ACC112 (cell line): ENCODE results near the gene BNC2.
A peak's percentile ranks its signal among the peaks of the same experiment; 100 is the strongest.
"Not testable (repeated sequence)": the region's sequence is repeated elsewhere in the genome, so short reads cannot be mapped to it uniquely, and the experiment has no call there.

ENCODE experiments used
- H2AFZ ChIP-seq: fragments of 200-600 bp; sonication (generic); one replicate; pipeline ENCODE4 v1.6.0; 2017; ENCODE audit warnings: antibody characterized with exemption, low read length; ENCODE audit not compliant: unreplicated experiment
- H3K27ac ChIP-seq: fragments of 200-600 bp; sonication (generic); 2 replicates; pipeline ENCODE4 v1.5.1; 2014; ENCODE audit warnings: low read depth, mild to moderate bottlenecking, antibody characterized with exemption, low read length, moderate library complexity
- H3K27me3 ChIP-seq: fragments of 200-600 bp; sonication (generic); 2 replicates; pipeline ENCODE4 v1.6.1; 2014; ENCODE audit warnings: mild to moderate bottlenecking, antibody characterized with exemption, low read length, moderate library complexity, mixed read lengths; ENCODE audit not compliant: insufficient read depth
- H3K36me3 ChIP-seq: fragments of 200-600 bp; sonication (generic); 2 replicates; pipeline ENCODE4 v1.6.1; 2016; ENCODE audit warnings: mild to moderate bottlenecking, antibody characterized with exemption, low read length, moderate library complexity, mixed read lengths; ENCODE audit not compliant: insufficient read depth
- H3K4me1 ChIP-seq: fragments of 200-600 bp; sonication (generic); one replicate; pipeline ENCODE4 v1.6.1; 2016; ENCODE audit warnings: low read length, mixed read lengths; ENCODE audit not compliant: insufficient read depth, unreplicated experiment, control insufficient read depth
- H3K4me3 ChIP-seq: fragments of 200-600 bp; sonication (generic); 2 replicates; pipeline ENCODE4 v1.5.1; 2014; ENCODE audit warnings: mild to moderate bottlenecking, low read depth, low read length
- H3K79me2 ChIP-seq: fragments of 200-600 bp; sonication (generic); one replicate; pipeline ENCODE4 v1.6.0; 2016; ENCODE audit warnings: low read length; ENCODE audit not compliant: control insufficient read depth, unreplicated experiment, insufficient read depth

Gene BNC2

DNA sequence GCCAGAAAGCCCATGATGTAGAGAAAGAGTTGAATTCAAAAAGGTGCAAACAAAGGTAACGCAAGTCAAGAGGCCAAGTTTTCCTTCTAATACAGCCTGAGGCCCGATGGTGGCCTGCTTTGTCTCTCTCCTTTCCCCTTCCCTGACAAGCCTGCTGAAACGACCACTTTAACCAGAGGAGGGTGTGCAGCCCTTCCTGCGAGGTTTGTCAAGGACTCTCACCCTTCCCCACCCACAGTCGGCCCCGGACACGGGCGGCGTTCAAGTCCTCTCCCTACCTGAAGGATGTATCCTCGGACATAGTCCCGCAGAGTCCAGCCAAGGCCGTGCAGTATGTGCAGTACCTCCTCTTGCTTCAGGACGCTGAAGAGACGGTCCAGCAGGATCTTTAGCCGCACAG is 318.2 kb downstream of the BNC2 start:
- peaks cover 4% of the 10 kb centered on the region for H3K4me1 ChIP-seq
- no peak overlapping the region for H2AFZ ChIP-seq
- peaks cover 5% of the 10 kb centered on the region for H3K79me2 ChIP-seq
- H3K27ac ChIP-seq, result no peak overlapping the region
- H3K36me3 ChIP-seq, result peaks cover 14% of the 10 kb centered on the region; the same call in 1 of the 2 replicates
- no peaks in the 10 kb centered on the region for H3K27me3 ChIP-seq
- no peak overlapping the region for H3K4me3 ChIP-seq

DNA sequence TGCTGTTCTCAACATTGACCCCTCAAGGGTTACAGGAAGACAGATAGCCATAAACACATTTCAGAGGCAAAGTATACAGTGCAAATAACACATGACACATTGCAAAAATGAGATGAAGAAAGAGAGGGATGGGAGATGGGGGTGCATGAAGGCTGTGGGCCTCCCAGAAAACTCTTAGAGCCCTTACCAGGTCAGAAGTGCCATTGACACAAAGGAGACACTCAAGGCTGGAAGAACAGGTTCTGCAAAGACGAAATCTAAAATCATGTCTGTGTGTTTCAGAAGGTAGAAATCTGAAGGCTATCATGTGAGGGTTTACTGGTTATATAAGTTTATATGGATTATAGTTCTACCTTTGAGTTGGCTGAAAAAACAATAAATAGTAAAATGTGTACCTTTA is 318.8 kb downstream of the BNC2 start:
- H2AFZ ChIP-seq, result no peak overlapping the region
- H3K79me2 ChIP-seq, result peaks cover 5% of the 10 kb centered on the region
- no peak overlapping the region for H3K4me3 ChIP-seq
- peaks cover 4% of the 10 kb centered on the region for H3K4me1 ChIP-seq
- no peaks in the 10 kb centered on the region for H3K27me3 ChIP-seq
- peaks cover 14% of the 10 kb centered on the region; the same call in 1 of the 2 replicates for H3K36me3 ChIP-seq
- no peak overlapping the region for H3K27ac ChIP-seq

DNA sequence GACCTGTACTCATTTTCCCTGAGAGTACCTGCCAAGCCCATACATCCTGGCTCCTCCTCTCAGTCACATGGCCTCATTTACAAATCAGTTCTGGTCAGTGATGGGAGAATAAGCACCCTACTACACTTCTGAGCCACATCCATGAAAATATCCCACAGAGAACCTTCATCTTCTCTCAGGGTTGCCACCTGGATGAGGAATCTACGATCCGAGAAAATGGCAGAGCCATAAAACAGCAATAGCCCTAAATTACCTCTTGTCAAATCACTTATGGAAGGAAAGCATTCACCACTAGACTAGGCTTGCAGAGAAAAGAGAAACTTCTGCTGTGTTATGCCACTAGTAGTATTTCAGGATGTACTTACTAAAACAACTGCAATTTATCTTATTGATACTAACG is 324.8 kb downstream of the BNC2 start:
- Histone ChIP-seq H3K79me2 (peaks cover 6% of the 10 kb centered on the region), H3K27me3 (no peaks in the 10 kb centered on the region), H2AFZ (no peak overlapping the region), H3K4me3 (no peak overlapping the region), H3K36me3 (no peaks in the 10 kb centered on the region; the same call in 1 of the 2 replicates), H3K4me1 (peaks cover 23% of the 10 kb centered on the region), H3K27ac (no peak overlapping the region)

DNA sequence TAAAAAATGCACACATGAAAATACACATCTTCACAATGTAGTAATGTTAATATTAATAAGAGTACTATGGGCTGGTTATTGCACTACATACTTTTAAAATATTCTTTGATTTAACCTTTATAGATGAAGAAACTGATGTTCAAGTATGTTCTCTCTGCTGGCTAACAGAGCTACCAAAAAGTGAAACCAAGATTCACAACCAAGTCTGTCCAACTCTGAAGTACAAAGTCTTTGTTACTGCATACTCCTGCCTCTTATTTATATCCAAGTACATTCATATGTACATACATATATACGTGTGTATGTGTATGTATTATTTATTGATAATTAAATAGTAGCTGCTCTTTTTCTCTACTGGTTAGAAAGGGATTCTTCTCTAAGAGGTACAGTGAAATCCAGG is 325.6 kb downstream of the BNC2 start:
- Histone ChIP-seq H3K4me3 (no peak overlapping the region), H3K27me3 (no peaks in the 10 kb centered on the region), H3K4me1 (peaks cover 26% of the 10 kb centered on the region), H3K27ac (no peak overlapping the region), H3K79me2 (peaks cover 7% of the 10 kb centered on the region), H3K36me3 (no peaks in the 10 kb centered on the region; the same call in 1 of the 2 replicates), H2AFZ (no peak overlapping the region)

DNA sequence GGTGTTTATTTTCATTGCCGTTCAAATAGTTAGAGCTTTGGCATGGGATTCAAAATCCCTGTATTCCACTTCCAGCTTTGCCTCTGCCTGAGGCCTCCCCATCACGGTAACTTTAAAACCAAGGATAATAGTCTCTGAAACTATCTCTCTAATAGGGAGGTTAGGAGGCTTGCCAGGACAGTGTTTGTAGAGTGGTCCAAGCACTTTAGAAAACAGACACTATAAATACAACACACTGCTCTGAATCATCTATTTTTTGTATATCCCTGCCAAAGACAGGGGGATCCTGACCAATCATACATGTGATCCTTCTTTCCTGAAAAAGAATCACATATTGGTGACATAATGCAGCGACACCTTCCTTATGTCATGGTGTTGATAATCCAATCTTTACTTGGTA is 326.8 kb downstream of the BNC2 start:
- no peak overlapping the region for H3K27ac ChIP-seq
- no peaks in the 10 kb centered on the region for H3K27me3 ChIP-seq
- peaks cover 26% of the 10 kb centered on the region for H3K4me1 ChIP-seq
- no peak overlapping the region for H2AFZ ChIP-seq
- H3K4me3 ChIP-seq, result no peak overlapping the region
- no peaks in the 10 kb centered on the region for H3K36me3 ChIP-seq
- H3K79me2 ChIP-seq, result peaks cover 7% of the 10 kb centered on the region

DNA sequence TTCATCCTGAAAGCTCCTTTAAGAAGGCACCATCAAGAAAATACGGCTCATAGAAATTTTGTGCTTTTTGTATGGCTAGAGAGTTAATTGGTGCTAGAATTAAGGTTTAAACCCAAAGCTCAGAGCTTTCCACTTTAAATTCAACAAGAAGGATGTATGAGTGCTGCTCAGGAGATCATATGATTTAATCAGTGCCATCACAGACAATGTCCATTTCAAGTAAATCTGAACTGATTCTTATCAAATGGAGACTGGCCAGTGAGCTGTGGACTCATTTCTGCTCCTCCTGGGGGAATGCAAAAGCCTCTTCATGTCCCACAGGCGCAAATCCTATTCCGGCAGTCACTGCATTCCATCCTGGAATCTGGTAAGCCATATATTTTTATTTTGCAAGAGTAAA is 327.2 kb downstream of the BNC2 start:
- Histone ChIP-seq H2AFZ (no peak overlapping the region), H3K36me3 (no peaks in the 10 kb centered on the region), H3K4me1 (peaks cover 26% of the 10 kb centered on the region), H3K79me2 (peaks cover 7% of the 10 kb centered on the region), H3K27me3 (no peaks in the 10 kb centered on the region), H3K4me3 (no peak overlapping the region), H3K27ac (no peak overlapping the region)

DNA sequence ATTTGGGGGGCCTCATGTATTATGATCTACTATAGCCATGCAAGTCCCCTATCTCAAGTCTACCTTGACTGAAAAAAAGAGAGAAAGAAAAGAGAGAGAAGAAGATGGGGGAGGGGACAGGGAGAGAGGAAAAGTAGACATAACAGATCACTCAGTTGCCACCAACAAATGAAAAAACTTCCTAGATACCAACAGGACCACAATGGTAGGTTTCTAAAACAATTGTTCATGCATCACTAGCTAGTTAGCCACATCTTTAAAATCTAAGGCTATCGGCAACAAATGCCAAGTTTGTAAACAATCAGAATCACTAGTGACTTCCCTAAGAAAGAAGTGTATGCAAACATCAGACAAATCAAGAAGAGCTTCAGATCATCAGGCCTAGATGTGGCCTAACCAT is 328.2 kb downstream of the BNC2 start:
- no peaks in the 10 kb centered on the region for H3K36me3 ChIP-seq
- H3K4me1 ChIP-seq, result peaks cover 26% of the 10 kb centered on the region
- H3K4me3 ChIP-seq, result no peak overlapping the region
- peaks cover 7% of the 10 kb centered on the region for H3K79me2 ChIP-seq
- no peak overlapping the region for H2AFZ ChIP-seq
- H3K27ac ChIP-seq, result peak overlapping the region; percentile 5; the same call in 1 of the 2 replicates
- H3K27me3 ChIP-seq, result no peaks in the 10 kb centered on the region

DNA sequence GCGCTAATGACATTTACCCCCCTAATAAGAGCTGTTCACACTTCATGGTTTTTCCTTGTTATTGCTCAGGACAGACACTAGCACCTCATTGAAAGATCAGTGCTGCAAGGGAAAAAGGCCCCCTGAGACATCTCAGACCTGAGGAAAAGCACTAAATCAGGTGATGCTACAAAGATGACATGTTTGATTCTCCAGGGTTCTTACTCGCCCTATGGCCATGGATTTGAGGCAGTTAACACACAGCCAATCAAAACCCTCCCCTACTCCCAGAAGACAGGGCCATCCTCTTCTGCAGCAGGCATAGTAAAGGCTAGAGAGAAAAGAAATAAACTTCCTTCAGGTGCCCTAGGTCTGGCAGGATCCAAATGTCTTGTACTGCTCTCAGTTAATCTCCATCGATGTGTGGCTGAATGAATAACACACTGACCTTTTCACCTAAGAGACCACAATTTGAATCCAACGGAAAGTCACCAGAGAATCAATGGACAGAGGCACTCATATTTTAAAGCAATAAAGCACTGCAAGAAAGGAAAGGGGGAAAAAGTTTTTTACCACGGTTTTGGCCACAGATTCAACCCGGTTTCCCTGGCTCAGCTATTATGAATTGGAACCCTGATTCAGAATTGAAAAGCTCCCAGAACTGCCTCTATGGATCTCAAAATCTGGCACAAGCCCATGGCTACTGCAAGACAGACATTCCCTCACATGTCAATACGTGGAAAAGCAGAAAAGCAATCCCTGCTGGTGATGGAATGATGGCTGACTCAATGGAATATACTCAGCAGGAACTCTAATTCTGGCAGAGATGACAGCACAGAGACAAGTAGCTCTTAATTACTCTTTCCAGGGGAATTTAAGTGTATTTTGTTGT is 329.5 kb downstream of the BNC2 start:
- no peaks in the 10 kb centered on the region for H3K27me3 ChIP-seq
- H3K4me3 ChIP-seq, result peak overlapping the region; percentile 7; the same call in 1 of the 2 replicates
- peak overlapping the region; percentile 5; the same call in 1 of the 2 replicates for H3K27ac ChIP-seq
- H3K4me1 ChIP-seq, result peaks cover 26% of the 10 kb centered on the region
- H3K36me3 ChIP-seq, result no peaks in the 10 kb centered on the region
- H2AFZ ChIP-seq, result no peak overlapping the region
- peaks cover 7% of the 10 kb centered on the region for H3K79me2 ChIP-seq

DNA sequence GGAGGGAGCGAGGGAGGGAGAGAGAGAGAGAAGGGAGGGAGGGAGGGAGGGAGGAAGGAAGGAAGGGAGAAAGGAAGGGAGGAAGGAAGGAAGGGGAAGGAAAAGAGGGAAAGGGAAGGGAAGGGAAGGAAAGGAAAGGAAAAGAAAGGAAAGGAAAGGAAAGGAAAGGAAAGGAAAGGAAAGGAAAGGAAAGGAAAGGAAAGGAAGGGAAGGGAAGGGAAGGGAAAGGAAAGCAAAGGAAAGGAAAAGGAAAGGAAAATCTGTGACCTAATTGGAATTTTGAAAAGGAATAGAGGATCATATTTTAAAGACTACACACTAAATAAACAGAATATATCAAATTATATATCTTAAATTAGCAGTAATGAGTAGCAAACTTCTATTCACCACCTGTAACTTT is 330.8 kb downstream of the BNC2 start:
- not testable (repeated sequence) for H3K79me2 ChIP-seq, H3K4me3 ChIP-seq, H3K36me3 ChIP-seq, H2AFZ ChIP-seq, H3K27me3 ChIP-seq, H3K27ac ChIP-seq
- peaks cover 29% of the 10 kb centered on the region for H3K4me1 ChIP-seq

DNA sequence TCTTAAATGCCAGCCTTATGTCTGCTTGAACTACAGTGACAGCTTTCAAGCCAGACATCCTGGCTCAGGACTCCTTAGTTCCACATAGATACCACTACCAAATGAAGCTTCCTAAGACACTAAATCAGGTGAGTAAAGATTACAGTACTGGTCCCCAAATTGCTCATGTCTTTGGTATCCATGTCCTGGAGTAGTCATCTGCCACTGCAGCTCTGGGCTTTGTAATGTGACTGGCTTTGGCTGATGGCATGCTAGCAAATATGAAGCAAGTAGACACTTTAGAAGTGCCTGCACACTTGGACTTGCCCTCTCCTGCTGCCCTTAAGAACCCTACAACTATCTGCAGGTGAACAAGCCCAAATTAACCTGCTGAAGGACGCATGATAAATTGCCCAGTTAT is 334.9 kb downstream of the BNC2 start:
- Histone ChIP-seq H2AFZ (no peak overlapping the region), H3K27me3 (no peaks in the 10 kb centered on the region), H3K79me2 (peaks cover under 1% of the 10 kb centered on the region), H3K4me1 (peaks cover 36% of the 10 kb centered on the region), H3K4me3 (no peak overlapping the region), H3K27ac (no peak overlapping the region), H3K36me3 (no peaks in the 10 kb centered on the region)
